Embryonic facial prominence (tissue), 1 donor: ENCODE measurements around the gene EVA1C.

Source experiments
- DNase-seq: peaks from one replicate; pipeline ENCODE4 v3.0.0-alpha.2; 2016; ENCODE audit errors: extremely low spot score

EVA1C gene

DNA sequence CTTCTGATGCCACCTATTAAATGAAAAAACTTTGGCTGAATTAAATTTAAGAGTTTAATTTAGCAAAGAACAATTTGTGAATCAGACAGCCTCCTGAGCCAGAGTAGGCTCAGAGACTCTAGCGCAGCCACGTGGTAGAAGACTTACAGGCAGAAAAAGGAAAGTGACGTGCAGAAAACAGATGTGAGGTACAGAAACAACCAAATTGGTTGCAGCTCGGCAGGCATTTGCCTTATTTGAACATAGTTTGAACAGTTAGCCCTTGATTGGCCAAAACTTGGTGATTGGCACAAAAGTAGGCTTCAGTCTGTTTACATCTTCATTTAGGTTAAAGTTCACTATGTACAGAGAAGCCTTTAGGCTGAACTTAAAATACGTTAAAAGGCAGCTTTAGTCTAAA is 149.9 kb downstream of the EVA1C start:
- DNase-seq: peak; percentile 59

DNA sequence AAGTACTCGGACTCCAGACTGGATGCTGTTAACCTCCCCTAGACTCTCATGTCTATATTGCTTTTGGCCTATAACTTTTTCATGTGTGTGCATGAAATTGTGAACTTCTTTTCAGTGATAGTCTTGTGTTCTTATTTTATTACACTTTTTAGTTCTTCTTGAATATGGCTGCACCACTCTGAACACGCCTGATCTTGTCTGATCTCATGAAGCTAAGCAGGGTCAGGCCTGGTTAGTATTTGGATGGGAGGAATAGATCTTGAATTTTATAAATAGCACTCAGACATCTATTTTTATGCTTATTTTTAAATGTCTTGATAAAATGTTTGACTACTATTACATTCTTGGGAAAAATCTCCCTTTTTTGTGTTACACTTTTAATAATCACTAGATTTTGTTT is 150.4 kb downstream of the EVA1C start:
- DNase-seq: no peak
